Endothelial cell of umbilical vein (primary cell): ENCODE results near the gene PEX5L. TPM values are rescaled to one million over a fixed set of nuclear protein-coding genes. Genes with fewer than 3 reads are reported as not detected.

Experiments
- BruUV-seq: library from RNA; stranded (reverse); fragments of 400-500 nt; replicated peaks from 2 replicates; lab custom pipeline; 2021; lab: Mats Ljungman, UMichigan
- CTCF ChIA-PET: fragments of 300-600, 350-600 bp; sonication (Branson Sonifier 250); formaldehyde crosslinking; loops from one replicate; lab custom pipeline; 2021; ENCODE audit warnings: antibody characterized with exemption, inconsistent platforms; lab: Charles Lee
- POLR2A ChIA-PET: fragments of 300-600, 350-600 bp; sonication (Branson Sonifier 250); formaldehyde crosslinking; loops from one replicate; lab custom pipeline; 2021; ENCODE audit warnings: antibody characterized with exemption, inconsistent platforms; lab: Charles Lee
- DNase-seq: peaks from one replicate; pipeline ENCODE4 v3.0.0-alpha.2; 2011; ENCODE audit warnings: low read depth, low spot score
- FAIRE-seq: peaks from 2 replicates; lab custom pipeline; 2011; peaks lifted over from hg19 to GRCh38; lab: Jason Lieb, UNC
- H2AFZ ChIP-seq: 2 replicates; pipeline ENCODE4 v1.6.0; 2012; ENCODE audit warnings: low read depth, low read length, control low read depth, inconsistent platforms
- H3K27ac ChIP-seq: 2 replicates; pipeline ENCODE4 v1.5.1; 2011; ENCODE audit warnings: low read depth, mild to moderate bottlenecking, control low read depth, low read length, moderate library complexity; ENCODE audit not compliant: insufficient read depth
- H3K27me3 ChIP-seq, 2 experiments: 2 replicates each; pipeline versions ENCODE4 v1.6.0 to v1.6.1; 2011; ENCODE audit warnings: low read length in 2 of 2, mixed read lengths in 1 of 2; ENCODE audit not compliant: control insufficient read depth in 2 of 2, insufficient read depth in 2 of 2
- H3K36me3 ChIP-seq, 2 experiments: 2 replicates in 1 of 2; 3 replicates in 1 of 2; pipeline ENCODE4 v1.5.1; 2011; ENCODE audit warnings: low read length in 2 of 2, mild to moderate bottlenecking in 1 of 2, moderate library complexity in 1 of 2; ENCODE audit not compliant: control insufficient read depth in 2 of 2, insufficient read depth in 2 of 2; ENCODE audit errors: extremely low read depth in 1 of 2
- H3K4me1 ChIP-seq: 3 replicates; pipeline ENCODE4 v1.5.1; 2011; ENCODE audit warnings: mild to moderate bottlenecking, low read length; ENCODE audit not compliant: control insufficient read depth, insufficient read depth; ENCODE audit errors: extremely low read depth
- H3K4me2 ChIP-seq: 2 replicates; pipeline ENCODE4 v1.6.1; 2011; ENCODE audit warnings: low read length, control low read depth, mixed read lengths; ENCODE audit not compliant: insufficient read depth
- H3K4me3 ChIP-seq, 3 experiments: fragments of 200-600 bp in 1 of 3; sonication (generic), shearing (Covaris generic) in 1 of 3; replicated peaks in 1 of 3; 2 replicates each; pipeline ENCODE4 v1.5.1; 2011 to 2016; ENCODE audit warnings: control low read depth in 3 of 3, low read length in 3 of 3, mild to moderate bottlenecking in 2 of 3, inconsistent platforms in 1 of 3, low read depth in 1 of 3, moderate library complexity in 1 of 3; ENCODE audit not compliant: insufficient read depth in 1 of 3
- H3K79me2 ChIP-seq: 2 replicates; pipeline ENCODE4 v1.6.0; 2012; ENCODE audit warnings: low read length, inconsistent platforms; ENCODE audit not compliant: control insufficient read depth, insufficient read depth
- H3K9ac ChIP-seq: replicated peaks from 2 replicates; pipeline ENCODE3; 2011; ENCODE audit warnings: low read length, control low read depth; ENCODE audit not compliant: insufficient read depth; ENCODE audit errors: extremely low read depth
- H3K9me1 ChIP-seq: replicated peaks from 3 replicates; pipeline ENCODE4 v1.6.0; 2011; ENCODE audit warnings: mild to moderate bottlenecking, low read length; ENCODE audit not compliant: control insufficient read depth, insufficient read depth; ENCODE audit errors: extremely low read depth
- H3K9me3 ChIP-seq: replicated peaks from 2 replicates; pipeline ENCODE4 v1.5.1; 2012; ENCODE audit warnings: low read length, inconsistent platforms; ENCODE audit not compliant: control insufficient read depth, insufficient read depth
- H4K20me1 ChIP-seq: replicated peaks from 2 replicates; pipeline ENCODE3; 2011; ENCODE audit warnings: mild to moderate bottlenecking, low read length; ENCODE audit not compliant: control insufficient read depth, insufficient read depth; ENCODE audit errors: extremely low read depth
- CTCF ChIP-seq, 2 donors: IDR thresholded peaks; 1 replicate in 1 of 2; 2 replicates in 1 of 2; pipeline ENCODE4 v1.5.1; 2011; ENCODE audit warnings: low read length in 2 of 2, mild to moderate bottlenecking in 2 of 2, moderate library complexity in 2 of 2, control low read depth in 1 of 2, inconsistent platforms in 1 of 2, low read depth in 1 of 2; ENCODE audit not compliant: insufficient read depth in 1 of 2; ENCODE audit errors: extremely low read depth in 1 of 2
- EZH2 ChIP-seq: IDR thresholded peaks from 2 replicates; pipeline ENCODE4 v1.6.1; 2012; ENCODE audit warnings: borderline replicate concordance, low read depth, mild to moderate bottlenecking, moderate library complexity, low read length, inconsistent platforms; ENCODE audit not compliant: severe bottlenecking
- FOS ChIP-seq: IDR thresholded peaks from 2 replicates; pipeline ENCODE4 v1.6.1; 2011; ENCODE audit warnings: mild to moderate bottlenecking, low read length, moderate library complexity, borderline replicate concordance; ENCODE audit not compliant: insufficient read depth
- GATA2 ChIP-seq: IDR thresholded peaks from 2 replicates; pipeline ENCODE4 v1.7.0; 2011; ENCODE audit warnings: low read depth, mild to moderate bottlenecking, moderate library complexity, mixed read lengths, low read length; ENCODE audit not compliant: insufficient read length, insufficient read depth
- JUN ChIP-seq: IDR thresholded peaks from 2 replicates; pipeline ENCODE4 v1.6.1; 2011; ENCODE audit warnings: borderline replicate concordance, low read depth; ENCODE audit not compliant: insufficient read length, insufficient read depth
- MYC ChIP-seq: IDR thresholded peaks from one replicate; pipeline ENCODE4 v1.6.1; 2011; ENCODE audit warnings: mild to moderate bottlenecking, low read depth, low read length
- POLR2A ChIP-seq: IDR thresholded peaks from 2 replicates; pipeline ENCODE4 v1.6.1; 2012; ENCODE audit warnings: low read depth, mild to moderate bottlenecking, control low read depth, low read length
- POLR2AphosphoS5 ChIP-seq: IDR thresholded peaks from 2 replicates; pipeline ENCODE4 v1.6.1; 2012; ENCODE audit warnings: low read depth, mild to moderate bottlenecking, control low read depth, low read length, moderate library complexity; ENCODE audit not compliant: insufficient read depth
- dilution Hi-C: fragments of 300-500 bp; cut with MboI; formaldehyde crosslinking; loops from one replicate; pipeline ENCODE4 v1.15.0; 2019; ENCODE audit warnings: low sequenced_read_pairs; ENCODE audit not compliant: extremely low pct_ligation_motif_present
- intact Hi-C: fragments of 100-400 bp; cut with micrococcal nuclease; formaldehyde crosslinking; loops from one replicate; pipeline ENCODE4 v1.10.0; 2022
- polyA plus RNA-seq, 4 experiments: library from polyadenylated mRNA; depleted of rRNA in 3 of 4; stranded (reverse) in 3 of 4; unstranded in 1 of 4; fragments of >200 nt; gene quantifications; 2 replicates each; pipeline versions ENCODE4 v1.2.1 to v1.2.3, GENCODE V29; 2011 to 2012; ENCODE audit warnings: missing spikeins in 1 of 4
- total RNA-seq: library from RNA; stranded (reverse); gene quantifications from 2 replicates; pipeline ENCODE4 v1.2.3, GENCODE V29; 2021
- TF ChIP-seq, protein P1 (sequence below): IDR thresholded peaks from 2 replicates; pipeline ENCODE4 v1.6.1; 2011; ENCODE audit not compliant: insufficient read depth, insufficient read length

The PEX5L gene
- total and polyA plus RNA-seq, 2 donors (not counting 3 experiments of a cell fraction or from before 2014, with no cell fraction given) = not detected

- BruUV-seq = no TSS peak
Measured at GRCh38 chr3:180049391-180049790, 12.7 kb upstream of the PEX5L start.

More at GRCh38 chr3:180049391-180049790, 12.7 kb upstream of the PEX5L start:
- no peaks in the 10 kb centered on the region for H3K36me3 ChIP-seq
- H3K79me2 ChIP-seq = no peaks in the 10 kb centered on the region
- H4K20me1 ChIP-seq = no peaks in the 10 kb centered on the region
- H3K4me2 ChIP-seq = no peak overlapping the region
- DNase-seq (no peak), FAIRE-seq (no peak)
- H3K9ac ChIP-seq = no peak overlapping the region
- POLR2A ChIA-PET = interaction anchor here (0.6 kb wide), 1 partner anchor 712 kb away, joined by 3 read pairs; no protein-coding TSS in a partner anchor
- dilution Hi-C loops = no loop called here
- H3K27ac ChIP-seq = no peak overlapping the region
- no peaks in the 10 kb centered on the region for H3K9me1 ChIP-seq
- no peaks in the 10 kb centered on the region for H3K27me3 ChIP-seq
- no peak overlapping the region for H2AFZ ChIP-seq
- H3K4me1 ChIP-seq = no peaks in the 10 kb centered on the region
- H3K4me3 ChIP-seq = no peak overlapping the region
- CTCF ChIA-PET = no interaction called here
- TF ChIP-seq, protein P1, sequence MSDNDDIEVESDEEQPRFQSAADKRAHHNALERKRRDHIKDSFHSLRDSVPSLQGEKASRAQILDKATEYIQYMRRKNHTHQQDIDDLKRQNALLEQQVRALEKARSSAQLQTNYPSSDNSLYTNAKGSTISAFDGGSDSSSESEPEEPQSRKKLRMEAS = no peak
- TF ChIP-seq CTCF (IDR thresholded peaks at IDR 0.05; ENCODE audit: extremely low read depth in 1 of 2, insufficient read depth in 1 of 2, low read depth in 1 of 2, low read length in 2 of 2) (no peak), FOS (no peak), MYC (no peak), POLR2A (no peak), GATA2 (no peak), JUN (no peak), EZH2 (no peak), POLR2AphosphoS5 (no peak)
- H3K9me3 ChIP-seq = no peaks in the 10 kb centered on the region
- intact Hi-C loops = no loop called here
